Left ventricle myocardium superior (tissue), 1 donor: ENCODE results near the gene NAP1L4. TPM values are rescaled to one million over a fixed set of nuclear protein-coding genes. Genes with fewer than 3 reads are reported as not detected.

ENCODE experiments used
- ATAC-seq: fragments of 200-7000 bp; cut with Tn5 transposase; one replicate; pipeline ENCODE4 v1.9.1; 2020; ENCODE audit warnings: mild to moderate bottlenecking, moderate library complexity
- DNase-seq: peaks from one replicate; pipeline ENCODE4 v3.0.0-alpha.2; 2020
- intact Hi-C: fragments of 100-400 bp; cut with micrococcal nuclease; formaldehyde crosslinking; loops from one replicate; pipeline ENCODE4 v1.11.0; 2022
- total RNA-seq: library from RNA; stranded (reverse); fragmentation: NEBNext Ultra II Directional; extraction: Animal tissue kit (Norgen Biotek cat#: 25700); gene quantifications from one replicate; pipeline ENCODE4 v1.2.1, GENCODE V29; 2021
- donor health status: DM: no; HTN: yes; CAD: no; lungs with severe emphysema.

NAP1L4 gene
- total RNA-seq, 1 donor from 2014 or later = 173 TPM

DNA sequence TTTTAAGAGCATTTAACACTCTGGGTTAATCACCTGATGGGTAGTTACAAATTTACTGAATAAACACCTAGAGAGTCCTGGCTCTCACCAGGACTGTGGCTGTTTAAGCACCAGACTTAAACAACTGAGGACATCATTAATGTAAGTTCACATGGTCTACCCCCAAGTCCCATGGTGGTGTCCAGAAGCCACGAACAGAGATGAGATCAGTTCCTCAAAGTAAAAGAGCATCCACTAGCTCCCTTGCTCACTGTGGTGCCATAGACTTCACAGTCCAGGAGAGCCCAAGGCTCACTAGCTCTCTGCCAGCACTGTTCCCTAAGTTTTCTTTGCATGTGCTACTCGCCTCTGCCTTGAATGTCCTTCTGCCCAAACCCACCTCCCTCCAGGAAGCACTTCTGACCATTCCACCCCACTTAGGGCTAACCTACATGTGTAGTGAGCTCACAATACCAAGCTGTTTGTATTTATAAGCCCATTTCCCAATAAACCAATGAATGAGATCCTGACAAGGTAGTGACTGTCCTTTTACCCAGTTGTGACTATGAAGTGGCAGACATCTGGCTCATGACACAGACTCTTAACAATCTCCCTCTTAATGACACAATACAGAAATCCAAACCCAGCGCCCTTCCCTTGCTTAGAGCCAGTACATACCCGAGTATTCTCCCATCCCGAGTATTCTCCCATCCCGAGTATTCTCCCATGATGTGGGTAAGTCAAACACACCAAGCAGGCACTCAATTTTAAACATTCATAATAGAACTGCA lies 15.7 kb downstream of the NAP1L4 start:
- peak; percentile 37 for ATAC-seq
- no peak for DNase-seq
- intact Hi-C loops = no loop called here

- DNase-seq = no peak
- intact Hi-C loops = no loop called here
- peak; percentile 85 for ATAC-seq
Measured at GRCh38 chr11:2975594-2975993, 16.5 kb downstream of the NAP1L4 start.

- ATAC-seq (no peak), DNase-seq (no peak)
- intact Hi-C loops = no loop called here
Measured at GRCh38 chr11:2974272-2974671, 17.9 kb downstream of the NAP1L4 start.

- ATAC-seq (no peak), DNase-seq (no peak)
- intact Hi-C loops = no loop called here
Measured at GRCh38 chr11:2968341-2968900, 23.7 kb downstream of the NAP1L4 start.

DNA sequence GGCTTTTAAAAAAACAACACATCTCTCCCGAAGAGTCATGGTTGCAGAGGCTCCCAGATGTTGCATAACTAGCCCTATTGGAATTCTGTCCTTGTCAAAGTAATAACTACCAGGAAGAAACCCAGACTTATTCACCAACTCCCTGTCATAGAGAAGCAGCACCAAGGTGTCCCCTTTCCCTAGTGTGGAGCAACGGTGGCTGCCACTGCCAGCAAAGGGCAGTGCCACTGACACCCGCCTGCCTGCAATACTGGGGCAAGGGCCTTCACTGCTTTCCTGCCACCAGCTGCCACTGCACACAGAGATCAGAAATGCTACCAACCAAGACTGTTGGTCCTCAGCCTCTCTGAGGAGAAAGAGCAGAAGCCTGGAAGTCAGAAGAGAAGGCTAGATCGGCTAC lies 27.3 kb downstream of the NAP1L4 start:
- intact Hi-C loops = no loop called here
- ATAC-seq (no peak), DNase-seq (no peak)

GRCh38 chr11:2963761-2964160 lies 28.4 kb downstream of the NAP1L4 start:
- intact Hi-C loops = no loop called here
- DNase-seq (no peak), ATAC-seq (no peak)

- ATAC-seq (no peak), DNase-seq (no peak)
- intact Hi-C loops = no loop called here
Measured at GRCh38 chr11:2963112-2963754, 28.9 kb downstream of the NAP1L4 start.

DNA sequence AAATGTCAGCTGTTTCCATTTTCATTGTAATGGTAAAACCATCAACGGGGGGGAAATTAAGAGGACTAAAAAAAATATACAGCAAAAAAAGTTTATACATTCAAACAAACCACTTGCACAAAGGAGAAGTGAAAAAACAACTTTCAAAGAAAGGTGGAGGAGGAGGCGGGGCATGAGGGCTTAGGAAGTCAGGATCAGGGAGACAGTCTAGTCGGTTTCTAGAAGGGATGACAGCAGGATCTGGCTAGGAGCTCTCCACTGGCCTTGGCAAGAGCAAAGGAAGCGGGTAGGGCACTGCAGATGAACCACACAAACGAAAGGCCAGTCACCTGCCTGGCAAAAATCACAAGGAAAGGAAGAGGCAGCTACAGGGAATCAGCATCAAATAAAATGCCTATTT lies 31.0 kb downstream of the NAP1L4 start:
- intact Hi-C loops = no loop called here
- no peak for ATAC-seq
- DNase-seq = no peak

DNA sequence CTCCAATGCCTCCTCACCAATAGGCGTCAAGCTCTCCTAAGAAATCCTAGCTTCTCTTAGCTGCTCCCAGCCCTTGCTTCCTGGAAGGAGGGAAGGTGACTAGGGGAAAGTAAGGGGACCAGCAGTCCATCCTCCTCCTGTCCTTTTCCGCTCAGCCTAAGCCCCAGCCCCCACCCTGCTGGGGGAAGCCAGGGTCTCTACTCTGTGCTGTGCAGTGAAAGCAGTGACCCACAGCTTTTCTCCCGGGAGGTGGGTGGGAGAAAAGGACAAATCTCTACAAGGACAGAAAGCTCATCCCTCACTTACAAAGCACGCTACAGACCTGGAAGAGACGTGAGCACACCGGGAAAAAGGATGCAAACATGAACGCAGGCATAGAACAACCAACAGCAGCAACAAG lies 32.0 kb downstream of the NAP1L4 start:
- peak; percentile 44 for ATAC-seq
- intact Hi-C loops = no loop called here
- no peak for DNase-seq

GRCh38 chr11:2958251-2958650 lies 33.9 kb downstream of the NAP1L4 start:
- ATAC-seq (no peak), DNase-seq (no peak)
- intact Hi-C loops = no loop called here

- DNase-seq = no peak
- intact Hi-C loops = no loop called here
- ATAC-seq = no peak
Measured at GRCh38 chr11:2955906-2956476, 36.1 kb downstream of the NAP1L4 start.

GRCh38 chr11:2954263-2954662 lies 37.9 kb downstream of the NAP1L4 start:
- intact Hi-C loops = no loop called here
- DNase-seq (no peak), ATAC-seq (no peak)

DNA sequence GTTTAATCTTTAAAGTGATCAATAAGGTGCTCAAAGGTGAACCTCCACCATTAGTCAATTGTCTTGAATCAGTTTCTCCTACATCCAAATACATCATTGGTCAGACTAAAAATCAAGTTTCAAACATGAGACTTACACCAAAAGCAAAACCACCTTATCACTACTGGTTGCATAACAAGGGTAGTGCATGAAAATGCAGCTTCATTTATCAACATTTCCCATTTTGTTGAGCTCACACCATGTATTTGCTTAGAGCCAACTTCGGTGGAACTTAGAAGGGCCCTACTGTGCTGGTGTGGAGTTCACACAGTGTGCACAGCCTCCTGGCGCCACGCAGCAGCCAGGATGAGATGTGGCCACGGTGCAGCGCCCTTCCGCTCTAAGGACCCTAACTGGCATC lies 39.8 kb downstream of the NAP1L4 start:
- DNase-seq (no peak), ATAC-seq (no peak)
- intact Hi-C loops = no loop called here

- DNase-seq (no peak), ATAC-seq (no peak)
- intact Hi-C loops = no loop called here
Measured at GRCh38 chr11:2951231-2952110, 40.7 kb downstream of the NAP1L4 start.

- DNase-seq (no peak), ATAC-seq (no peak)
- intact Hi-C loops = no loop called here
Measured at GRCh38 chr11:2950825-2951224, 41.3 kb downstream of the NAP1L4 start.

DNA sequence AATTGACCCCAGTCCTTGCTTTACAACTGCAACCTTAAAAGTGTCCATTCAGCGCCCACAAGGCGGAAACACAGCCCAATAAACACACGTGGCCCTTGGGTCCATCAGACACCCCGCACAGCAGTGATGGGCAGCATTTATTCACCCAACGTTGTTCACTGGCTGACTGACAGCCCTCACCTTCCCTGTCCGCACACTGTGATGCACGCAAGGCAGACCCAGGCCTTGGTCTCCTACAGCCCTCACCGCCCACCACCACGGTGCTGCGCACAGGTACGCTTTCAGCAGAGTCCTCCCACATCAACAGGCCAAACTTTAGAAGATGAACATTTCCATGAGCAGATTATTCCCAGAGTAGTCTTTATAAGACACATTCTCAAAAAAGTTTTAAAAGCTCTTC lies 42.2 kb downstream of the NAP1L4 start:
- DNase-seq (no peak), ATAC-seq (no peak)
- intact Hi-C loops = no loop called here

DNA sequence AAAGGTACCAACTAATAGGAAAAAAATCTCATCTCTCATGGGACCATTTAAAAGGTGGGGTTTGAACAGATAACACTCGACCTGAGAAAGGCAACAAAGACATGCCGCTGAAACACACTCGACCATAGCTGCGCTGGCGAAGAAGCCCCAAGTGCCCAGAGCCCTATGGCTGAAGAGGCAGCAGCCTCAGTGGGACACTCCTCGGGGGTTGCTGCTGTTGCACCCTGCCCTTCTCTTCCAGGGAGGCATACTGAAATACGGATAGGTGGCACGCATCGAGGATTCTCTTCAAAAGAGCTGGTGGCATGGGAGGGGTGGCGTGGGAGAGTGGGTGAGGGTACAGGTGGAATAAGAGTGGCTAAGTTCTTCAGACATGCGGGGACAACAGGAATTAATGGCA lies 44.4 kb downstream of the NAP1L4 start:
- intact Hi-C loops = no loop called here
- ATAC-seq (no peak), DNase-seq (no peak)

- intact Hi-C loops = no loop called here
- DNase-seq = no peak
- ATAC-seq = no peak
Measured at GRCh38 chr11:2945757-2946287, 46.3 kb downstream of the NAP1L4 start.

- intact Hi-C loops = no loop called here
- peak; percentile 84 for ATAC-seq
Measured at GRCh38 chr11:2945031-2945756, 46.9 kb downstream of the NAP1L4 start.

More at GRCh38 chr11:2945031-2945756, 46.9 kb downstream of the NAP1L4 start:
- peak; percentile 95 for DNase-seq
